GM18499 (cell line): Measurements from ENCODE around the gene CHD9.
A peak's percentile ranks its signal among the peaks of the same experiment; 100 is the strongest.
"Not testable (repeated sequence)": the region's sequence is repeated elsewhere in the genome, so short reads cannot be mapped to it uniquely, and the experiment has no call there.

Experiments used
- ATAC-seq: cut with Tn5 transposase; IDR thresholded peaks from one replicate; pipeline ENCODE4 v1.9.1; 2021; ENCODE audit warnings: moderate number of reproducible peaks; ENCODE audit not compliant: insufficient read depth, unreplicated experiment

The CHD9 gene

GRCh38 chr16:53045341-53046220 lies 9.2 kb upstream of the CHD9 start:
- ATAC-seq: no peak

- ATAC-seq: not testable (repeated sequence)
Observed at GRCh38 chr16:53047515-53047914, 7.3 kb upstream of the CHD9 start.

GRCh38 chr16:53048139-53048915 lies 6.5 kb upstream of the CHD9 start:
- ATAC-seq: no peak

- not testable (repeated sequence) for ATAC-seq
Observed at GRCh38 chr16:53051255-53051654, 3.5 kb upstream of the CHD9 start.

GRCh38 chr16:53052519-53053501 lies 2.0 kb upstream of the CHD9 start, which contains the start of gene CHD9NB:
Gene CHD9NB (minus strand): TSS chr16:53052897. CDS start chr16:53044158, 8,739 bp downstream.
- ATAC-seq: no peak

GRCh38 chr16:53053967-53054669 lies 673 bp upstream of the CHD9 start:
- peak; percentile 20 for ATAC-seq

GRCh38 chr16:53055541-53056391 lies 975 bp downstream of the CHD9 start:
- no peak for ATAC-seq

GRCh38 chr16:53056392-53056881 lies 1.6 kb downstream of the CHD9 start:
- ATAC-seq: no peak

GRCh38 chr16:53057658-53058057 lies 2.9 kb downstream of the CHD9 start:
- no peak for ATAC-seq

- ATAC-seq: no peak
Observed at GRCh38 chr16:53058441-53058840, 3.6 kb downstream of the CHD9 start.

GRCh38 chr16:53058882-53059281 lies 4.1 kb downstream of the CHD9 start:
- no peak for ATAC-seq

GRCh38 chr16:53059672-53060071 lies 4.9 kb downstream of the CHD9 start:
- no peak for ATAC-seq

- peak; percentile 14 for ATAC-seq
Observed at GRCh38 chr16:53061256-53061655, 6.5 kb downstream of the CHD9 start.

GRCh38 chr16:53061701-53062159 lies 6.9 kb downstream of the CHD9 start:
- ATAC-seq: peak; percentile 71

- ATAC-seq: no peak
Observed at GRCh38 chr16:53064081-53064578, 9.3 kb downstream of the CHD9 start.

- no peak for ATAC-seq
Observed at GRCh38 chr16:53065461-53066061, 10.8 kb downstream of the CHD9 start.

- no peak for ATAC-seq
Observed at GRCh38 chr16:53067675-53068074, 12.9 kb downstream of the CHD9 start.

- ATAC-seq: peak; percentile 44
Observed at GRCh38 chr16:53068423-53068833, 13.6 kb downstream of the CHD9 start.
